GM19397 (cell line): ENCODE data around the gene LRRC23.
"Not testable (repeated sequence)": the region's sequence is repeated elsewhere in the genome, so short reads cannot be mapped to it uniquely, and the experiment has no call there.

Source experiments
- ATAC-seq: cut with Tn5 transposase; IDR thresholded peaks from one replicate; pipeline ENCODE4 v1.9.1; 2021; ENCODE audit warnings: mild to moderate bottlenecking, moderate library complexity; ENCODE audit not compliant: unreplicated experiment

Gene LRRC23

DNA sequence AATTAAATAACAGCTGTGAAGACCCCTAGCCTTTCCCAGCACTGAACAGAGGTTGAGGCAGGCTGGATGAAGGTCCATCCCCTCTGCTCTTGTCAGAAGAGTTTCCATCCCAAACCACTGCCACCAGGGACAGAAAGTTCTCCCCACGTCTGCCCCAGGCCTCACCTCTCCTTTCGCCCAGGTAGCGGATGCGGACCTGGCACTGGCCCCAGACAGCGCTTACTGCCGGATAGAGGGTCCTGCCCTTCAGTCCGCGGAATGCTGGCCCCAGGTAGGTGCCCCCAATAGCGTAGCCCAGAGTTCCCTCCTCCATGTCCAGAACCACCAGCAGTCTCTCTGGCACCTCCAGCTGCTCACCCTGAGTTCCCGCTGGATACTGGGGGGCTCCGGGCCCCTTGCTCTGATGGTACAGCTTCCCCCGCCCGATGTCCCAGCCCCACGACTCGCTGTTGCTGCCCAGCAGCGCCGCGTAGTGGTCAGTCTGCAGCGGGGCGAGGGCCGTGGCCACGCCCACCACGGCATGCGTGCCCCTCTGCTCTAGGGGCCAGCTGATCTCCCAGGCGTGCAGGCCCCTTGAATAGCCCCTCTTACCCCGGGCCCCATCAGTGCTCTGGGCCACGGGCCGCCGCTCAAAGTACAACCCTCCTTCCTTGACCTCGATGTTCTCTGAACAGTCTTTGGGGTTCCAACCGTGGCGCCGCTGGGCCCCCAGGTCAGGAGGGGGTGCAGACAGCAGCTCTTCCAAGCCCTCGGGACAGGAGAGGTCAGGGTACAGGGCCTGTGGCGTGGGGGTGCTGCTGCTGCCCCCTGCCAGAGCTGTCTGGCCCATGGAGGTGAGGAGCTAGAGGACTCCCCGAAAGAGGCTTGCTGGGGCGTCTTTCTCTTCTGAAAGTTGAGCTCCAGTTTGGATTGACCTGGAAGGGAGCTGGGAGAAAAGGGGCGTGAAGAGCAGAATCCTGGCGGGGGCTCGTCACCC is 32.3 kb upstream of the LRRC23 start:
- ATAC-seq = peak; percentile 31

DNA sequence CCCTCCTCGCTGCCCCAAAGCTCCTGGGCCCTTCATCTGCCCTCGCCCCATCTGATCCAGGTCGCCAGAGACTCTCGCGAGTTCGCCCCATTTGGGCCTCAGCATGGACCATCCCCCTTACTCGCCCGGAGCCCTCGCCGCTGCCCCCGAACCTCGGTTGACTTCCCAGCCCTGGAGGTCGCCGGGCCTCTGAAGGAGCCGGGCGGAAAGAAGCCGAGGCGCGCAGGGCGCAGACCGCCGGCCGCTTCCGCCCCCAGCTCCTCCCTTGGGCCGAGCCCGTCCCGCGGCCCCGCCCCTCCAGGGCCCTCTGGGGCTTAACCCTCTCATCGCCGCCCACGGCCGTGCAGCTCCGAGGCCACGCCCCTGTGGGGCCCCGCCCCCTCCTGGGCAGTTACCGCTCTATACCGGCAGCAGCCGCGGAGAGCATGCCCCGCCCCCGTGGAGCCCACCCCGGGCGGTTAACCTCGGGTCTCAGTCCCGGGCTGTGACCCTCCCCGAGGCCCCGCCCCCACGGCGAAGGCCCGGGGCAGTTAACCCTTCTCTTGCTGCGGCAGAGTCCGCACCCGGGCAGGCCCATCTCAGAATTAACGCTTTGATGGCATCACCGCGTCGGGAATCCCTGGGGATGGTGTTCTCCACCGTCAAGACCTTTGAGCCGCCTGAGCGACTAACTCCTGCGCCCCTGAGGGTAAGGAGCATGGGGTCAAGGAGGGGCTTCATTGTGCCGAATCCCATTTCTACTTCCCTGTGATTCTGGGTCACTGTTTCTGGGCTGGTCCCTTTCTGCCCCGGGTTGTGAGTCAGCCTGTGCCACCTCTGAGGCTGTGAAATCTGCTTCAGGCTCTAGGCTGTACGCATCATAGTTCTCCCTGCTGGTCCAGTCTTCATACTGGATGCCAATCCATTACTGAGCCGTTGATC is 31.3 kb upstream of the LRRC23 start, which contains the start of gene SPSB2:
TSS of gene SPSB2 (minus strand) at position 210 of the 921 bp plus-strand sequence. CDS start 402 bp downstream, outside the sequence.
- peak; percentile 77 for ATAC-seq

DNA sequence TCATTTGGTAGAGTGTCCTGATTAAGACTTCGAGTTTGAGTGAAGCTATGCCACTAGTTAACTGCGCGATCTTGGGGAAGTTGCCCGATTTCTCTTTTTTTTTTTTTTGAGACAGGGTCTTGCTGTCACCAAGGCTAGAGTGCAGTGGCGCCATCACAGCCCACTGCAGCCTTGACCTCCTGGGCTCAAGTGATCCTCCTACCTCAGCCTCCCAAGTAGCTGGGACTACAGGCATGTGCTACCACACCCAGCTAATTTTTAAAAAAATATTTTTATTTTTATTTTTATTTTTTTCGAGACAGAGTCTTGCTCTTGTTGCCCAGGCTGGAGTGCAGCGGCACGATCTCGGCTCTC is 30.6 kb upstream of the LRRC23 start:
- not testable (repeated sequence) for ATAC-seq

DNA sequence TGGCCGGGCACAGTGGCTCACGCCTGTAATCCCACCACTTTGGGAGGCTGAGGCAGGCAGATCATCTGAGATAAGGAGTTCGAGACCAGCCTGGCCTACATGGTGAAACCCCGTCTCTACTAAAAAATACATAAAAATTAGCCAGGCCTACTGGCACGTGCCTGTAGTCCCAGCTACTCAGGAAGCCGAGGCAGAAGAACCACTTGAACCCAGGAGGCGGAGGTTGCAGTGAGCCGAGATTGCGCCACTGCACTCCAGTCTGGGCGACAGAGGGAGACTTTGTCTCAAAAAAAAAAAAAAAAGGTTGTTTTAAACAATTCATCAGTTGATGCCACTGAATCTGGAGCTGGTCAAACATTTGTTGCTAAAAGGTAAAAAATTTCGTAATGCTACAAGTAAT is 24.8 kb upstream of the LRRC23 start:
- ATAC-seq = not testable (repeated sequence)

DNA sequence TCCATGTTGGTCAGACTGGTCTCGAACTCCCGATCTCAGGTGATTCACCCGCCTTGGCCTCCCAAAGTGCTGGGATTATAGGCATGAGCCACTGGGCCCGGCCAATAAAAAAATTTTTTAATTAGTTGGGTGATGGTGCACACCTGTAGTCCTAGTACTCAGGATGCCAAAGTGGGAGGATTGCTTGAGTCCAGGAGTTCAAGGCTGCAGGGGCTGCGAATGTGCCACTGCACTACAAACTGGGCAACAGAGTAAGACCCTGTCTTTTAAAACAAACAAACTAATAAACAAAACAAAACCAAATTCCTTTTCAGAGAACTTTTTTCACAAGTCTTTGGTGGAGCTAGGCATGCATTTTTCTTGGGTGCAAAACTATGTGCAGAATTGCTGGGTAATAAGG is 21.4 kb upstream of the LRRC23 start:
- no peak for ATAC-seq

DNA sequence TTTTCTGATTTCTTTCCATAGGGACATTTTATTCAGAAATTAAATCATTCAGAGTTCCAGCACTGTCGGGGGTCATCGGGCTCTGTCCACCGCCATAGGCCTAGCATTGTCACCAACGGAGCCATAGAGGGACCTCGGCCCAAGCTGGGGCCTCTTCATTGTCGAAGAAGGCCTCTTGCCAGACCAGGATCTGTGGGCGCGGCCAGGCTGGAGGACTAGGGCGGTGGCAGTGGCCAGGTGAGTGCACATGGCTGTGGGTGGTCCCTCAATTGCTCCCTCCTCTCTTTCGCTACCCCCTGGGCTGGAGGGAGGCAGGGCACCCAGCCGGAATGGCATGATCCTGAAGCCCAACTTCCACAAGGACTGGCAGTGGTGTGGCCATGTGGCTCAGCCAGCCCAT is 20.9 kb upstream of the LRRC23 start:
- no peak for ATAC-seq

DNA sequence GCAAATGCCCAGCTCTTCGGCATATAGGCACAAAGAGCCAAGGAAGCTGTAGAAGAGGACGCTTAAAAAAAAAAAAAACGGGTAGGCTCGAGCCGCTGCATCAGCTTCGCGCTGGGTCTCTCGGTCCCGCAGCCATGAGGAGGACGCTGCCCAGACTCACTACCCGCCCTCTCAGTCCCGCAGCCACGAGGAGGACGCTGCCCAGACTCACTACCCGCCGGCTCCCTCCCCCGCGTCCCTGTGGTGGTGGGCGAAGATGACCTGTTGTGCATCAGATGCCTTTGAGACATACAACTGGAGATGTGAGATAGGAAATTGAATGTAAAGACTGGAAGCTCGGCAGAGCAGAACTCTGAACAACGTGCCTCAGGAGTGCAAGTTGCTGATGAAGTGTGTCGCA is 20.1 kb upstream of the LRRC23 start:
- no peak for ATAC-seq

DNA sequence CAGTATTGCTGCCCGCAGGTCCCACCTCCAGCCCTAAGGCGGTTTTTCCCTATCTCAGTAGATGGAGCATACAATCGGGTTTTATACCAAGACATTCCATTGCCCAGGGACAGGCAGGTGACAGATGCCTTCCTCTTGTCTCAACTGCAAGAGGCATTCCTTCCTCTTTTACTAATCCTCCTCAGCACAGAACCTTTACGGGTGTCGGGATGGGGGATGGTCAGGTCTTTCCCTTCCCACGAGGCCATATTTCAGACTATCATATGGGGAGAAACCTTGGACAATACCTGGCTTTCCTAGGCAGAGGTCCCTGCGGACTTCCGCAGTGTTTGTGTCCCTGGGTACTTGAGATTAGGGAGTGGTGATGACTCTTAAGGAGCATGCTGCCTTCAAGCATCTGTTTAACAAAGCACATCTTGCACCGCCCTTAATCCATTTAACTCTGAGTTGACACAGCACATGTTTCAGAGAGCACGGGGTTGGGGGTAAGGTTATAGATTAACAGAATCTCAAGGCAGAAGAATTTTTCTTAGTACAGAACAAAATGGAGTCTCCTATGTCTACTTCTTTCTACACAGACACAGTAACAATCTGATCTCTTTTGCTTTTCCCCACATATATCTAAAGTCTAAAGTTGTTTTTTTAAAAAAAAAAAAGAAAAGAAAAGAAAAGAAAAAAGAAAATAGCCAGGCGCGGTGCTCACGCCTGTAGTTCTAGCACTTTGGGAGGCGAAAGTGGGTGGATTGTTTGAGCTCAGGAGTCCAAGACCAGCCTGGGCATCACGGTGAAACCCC is 18.2 kb upstream of the LRRC23 start:
- ATAC-seq = not testable (repeated sequence)

DNA sequence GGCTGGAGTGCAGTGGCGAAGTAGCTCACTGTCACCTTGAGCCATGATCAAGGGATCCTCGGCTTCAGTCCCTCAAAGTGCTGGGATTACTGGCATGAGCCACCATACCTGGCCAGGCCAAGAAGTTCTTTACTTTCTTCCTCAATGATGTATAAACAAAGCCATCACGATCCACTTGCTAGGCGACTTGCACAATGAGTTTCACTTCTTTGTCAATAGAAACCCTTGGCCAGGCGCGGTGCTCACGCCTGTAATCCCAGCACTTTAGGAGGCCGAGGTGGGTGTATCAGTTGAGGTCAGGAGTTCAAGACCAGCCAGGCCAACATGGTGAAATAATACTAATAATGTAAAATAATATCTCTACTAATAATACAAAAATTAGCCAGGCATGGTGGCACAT is 17.2 kb upstream of the LRRC23 start:
- ATAC-seq = no peak

DNA sequence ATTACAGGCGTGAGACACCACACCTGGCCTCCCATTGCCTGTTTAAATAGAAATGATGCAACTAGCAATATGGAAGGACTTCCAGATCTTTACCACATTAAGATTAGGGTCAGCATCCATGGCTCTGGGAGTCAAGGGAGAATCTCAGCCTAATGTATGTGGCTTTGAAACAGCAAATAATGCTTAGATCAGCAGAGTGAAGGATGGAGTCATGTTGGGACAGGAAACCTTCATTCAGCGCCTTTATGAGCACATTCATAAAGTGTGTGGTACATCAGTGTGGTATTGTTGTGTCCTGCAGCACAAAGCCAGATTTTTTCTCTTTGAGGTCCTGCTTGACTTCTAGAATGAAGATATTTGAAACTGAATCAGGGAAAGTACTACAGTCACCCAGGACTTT is 16.3 kb upstream of the LRRC23 start:
- no peak for ATAC-seq

DNA sequence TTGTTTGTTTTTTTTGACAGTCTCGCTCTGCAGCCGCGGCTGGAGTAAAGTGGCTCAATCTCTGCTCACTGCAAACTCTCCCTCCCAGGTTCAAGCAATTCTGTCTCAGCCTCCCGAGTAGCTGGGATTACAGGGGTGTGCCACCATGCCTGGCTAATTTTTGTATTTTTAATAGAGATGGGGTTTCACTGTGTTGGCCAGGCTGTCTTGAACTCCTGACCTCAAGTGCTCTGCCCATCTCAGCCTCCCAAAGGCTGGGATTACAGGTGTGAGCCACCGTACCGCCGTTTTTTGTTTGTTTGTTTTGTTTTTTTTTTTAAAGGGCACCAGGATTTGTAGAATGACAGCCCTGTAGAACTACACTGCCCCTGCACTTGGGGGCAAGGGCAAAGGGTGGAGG is 15.8 kb upstream of the LRRC23 start:
- ATAC-seq = not testable (repeated sequence)

DNA sequence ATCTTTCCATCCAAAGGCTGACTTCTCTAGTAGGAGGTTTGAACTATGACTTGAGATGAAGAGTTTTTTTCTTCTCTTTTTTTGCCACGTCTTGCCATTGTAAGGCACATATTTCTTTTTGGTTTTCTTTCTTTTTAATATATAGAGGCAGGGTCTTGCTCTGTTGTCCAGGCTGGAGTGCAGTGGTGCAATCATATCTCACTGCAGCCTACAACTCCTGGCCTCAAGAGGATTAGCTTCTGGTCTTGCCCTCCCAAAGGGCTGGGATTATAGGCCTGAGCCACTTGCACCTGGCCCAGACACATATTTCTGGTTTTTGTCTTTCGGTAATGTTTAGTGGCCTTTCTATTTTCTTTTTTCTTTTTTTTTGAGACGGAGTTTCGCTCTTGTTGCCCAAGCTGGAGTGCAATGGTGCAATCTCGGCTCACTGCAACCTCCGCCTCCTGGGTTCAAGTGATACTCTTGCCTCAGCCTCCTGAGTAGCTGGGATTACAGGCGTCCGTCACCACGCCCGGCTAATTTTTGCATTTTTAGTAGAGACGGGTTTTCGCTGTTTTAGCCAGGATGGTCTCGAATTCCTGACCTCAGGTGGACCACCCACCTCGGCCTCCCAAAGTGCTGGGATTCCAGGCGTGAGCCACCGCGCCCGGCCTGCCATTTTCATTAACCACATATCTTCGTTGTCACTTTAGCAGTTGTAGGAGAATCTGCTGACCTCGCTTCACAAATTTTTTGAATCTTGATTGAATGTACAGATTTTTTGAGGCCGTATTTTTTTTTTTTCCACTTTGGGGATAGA is 14.6 kb upstream of the LRRC23 start:
- not testable (repeated sequence) for ATAC-seq

DNA sequence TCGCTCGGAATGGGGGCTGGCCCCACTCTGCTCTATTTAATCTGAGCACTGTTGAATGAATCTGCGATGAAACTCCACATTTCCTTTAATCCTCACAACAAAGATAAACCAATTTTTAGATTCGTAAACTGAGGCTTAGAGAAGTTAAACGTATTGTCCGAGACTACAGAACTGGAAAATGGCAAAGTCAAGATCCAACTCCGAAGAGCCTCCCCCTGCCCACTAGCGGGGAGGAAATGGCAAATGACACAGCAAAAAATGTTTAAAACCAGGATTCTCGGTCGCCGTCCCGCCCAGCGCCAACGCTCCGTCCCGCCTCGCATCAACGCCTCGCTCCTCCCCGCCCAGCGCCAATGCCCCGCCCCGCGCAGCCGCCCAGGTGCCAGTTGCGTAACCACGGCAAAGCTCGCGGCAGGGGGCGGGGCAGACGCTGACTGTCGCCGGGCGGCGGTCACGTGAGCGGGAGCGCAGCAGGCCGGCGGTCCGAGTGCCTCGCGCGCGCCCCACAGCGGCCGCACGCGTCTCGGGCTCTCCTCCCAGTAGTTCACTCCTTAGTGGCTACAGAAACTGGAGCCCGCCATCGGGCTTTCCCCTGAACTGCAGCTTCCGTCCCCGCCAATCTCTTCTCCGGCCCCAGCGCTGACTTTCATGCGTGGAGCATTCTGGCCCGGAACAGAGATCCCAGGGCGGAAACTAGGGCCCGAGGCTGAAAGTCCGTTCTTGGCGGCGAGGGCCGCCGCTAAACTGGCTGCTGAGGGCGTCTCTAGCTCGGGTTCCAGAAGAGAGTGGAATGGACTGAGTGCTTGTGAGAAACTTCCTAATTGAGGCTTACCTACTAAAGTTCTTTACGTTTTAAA is 13.6 kb upstream of the LRRC23 start:
- ATAC-seq = peak; percentile 93

DNA sequence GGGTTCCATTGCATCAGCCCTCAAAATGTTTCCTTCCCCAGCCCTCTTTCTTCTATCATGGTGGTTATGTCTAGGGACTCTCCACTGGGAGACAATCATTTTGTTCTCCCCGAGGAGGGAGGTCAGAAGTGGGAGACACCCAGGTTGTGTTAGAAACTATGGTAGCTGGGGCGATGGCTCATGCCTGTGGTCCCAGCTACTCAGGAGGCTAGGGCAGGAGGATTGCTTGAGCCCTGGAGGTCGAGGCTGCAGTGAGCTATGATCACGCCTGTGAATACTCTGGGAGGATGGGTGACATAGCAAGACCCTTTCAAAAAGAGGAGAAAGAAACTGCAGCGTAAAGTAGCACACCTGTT is 13.0 kb upstream of the LRRC23 start:
- ATAC-seq = no peak

DNA sequence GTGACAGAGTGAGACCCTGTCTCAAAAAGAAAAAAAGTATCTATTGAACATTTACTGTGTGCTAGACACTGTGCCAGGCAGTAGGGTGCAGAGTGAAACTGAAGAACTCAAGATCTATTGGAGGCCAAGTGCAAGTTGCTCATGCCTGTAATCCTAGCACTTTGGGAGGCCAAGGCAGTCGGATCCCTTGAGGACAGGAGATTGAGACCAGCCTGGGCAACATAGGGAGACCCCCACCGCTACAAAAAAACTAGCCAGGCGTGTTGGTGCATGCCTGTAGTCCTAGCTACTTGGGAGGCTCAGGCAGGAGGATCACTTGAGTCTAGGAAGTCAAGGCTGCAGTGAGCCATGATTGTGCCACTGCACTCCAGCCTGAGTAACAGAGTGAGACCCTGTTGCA is 11.9 kb upstream of the LRRC23 start:
- ATAC-seq = not testable (repeated sequence)

DNA sequence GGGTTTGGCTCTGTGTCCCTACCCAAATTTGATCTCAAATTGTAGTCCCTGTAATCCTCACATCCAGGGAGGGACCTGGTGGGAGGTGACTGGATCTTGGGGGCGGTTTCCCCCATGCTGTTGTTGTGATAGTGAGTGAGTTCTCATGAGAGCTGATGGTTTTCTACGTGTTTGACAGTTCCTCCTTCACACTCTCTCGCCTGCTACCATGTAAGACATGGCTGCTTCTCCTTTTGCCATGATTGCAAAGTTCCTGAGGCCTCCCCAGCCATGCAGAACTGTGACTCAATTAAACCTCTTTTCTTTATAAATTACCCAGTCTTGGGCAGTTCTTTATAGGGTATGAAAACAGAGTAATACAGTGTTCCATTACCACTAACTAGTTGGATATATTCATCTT is 10.3 kb upstream of the LRRC23 start:
- no peak for ATAC-seq

DNA sequence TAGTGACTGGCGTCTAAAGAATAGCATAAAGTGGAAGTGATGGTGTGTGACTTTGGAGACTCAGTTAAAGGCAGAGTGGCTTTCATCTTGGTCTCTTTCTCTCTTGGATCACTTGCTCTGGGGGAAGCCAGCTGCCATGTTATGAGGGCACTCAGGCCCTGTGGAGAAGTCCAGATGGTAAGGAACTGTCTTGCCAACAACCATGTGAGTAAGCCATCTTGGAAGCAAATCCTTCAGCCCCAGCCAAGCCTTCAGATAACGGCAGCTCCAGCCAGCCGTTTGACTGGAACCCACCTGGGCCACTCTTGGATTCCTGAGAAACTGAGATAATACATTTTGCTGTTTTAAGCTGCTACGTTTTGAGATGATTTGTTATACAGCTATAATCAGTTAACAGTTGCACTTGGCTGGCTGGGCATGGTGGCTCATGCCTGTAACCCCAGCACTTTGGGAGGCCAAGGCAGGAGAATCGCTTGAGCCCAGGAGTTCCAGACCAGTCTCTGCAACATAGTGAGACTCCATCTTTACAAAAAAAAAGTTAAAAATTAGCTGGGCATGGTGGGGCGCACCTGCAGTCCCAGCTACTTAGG is 7.7 kb upstream of the LRRC23 start:
- no peak for ATAC-seq

DNA sequence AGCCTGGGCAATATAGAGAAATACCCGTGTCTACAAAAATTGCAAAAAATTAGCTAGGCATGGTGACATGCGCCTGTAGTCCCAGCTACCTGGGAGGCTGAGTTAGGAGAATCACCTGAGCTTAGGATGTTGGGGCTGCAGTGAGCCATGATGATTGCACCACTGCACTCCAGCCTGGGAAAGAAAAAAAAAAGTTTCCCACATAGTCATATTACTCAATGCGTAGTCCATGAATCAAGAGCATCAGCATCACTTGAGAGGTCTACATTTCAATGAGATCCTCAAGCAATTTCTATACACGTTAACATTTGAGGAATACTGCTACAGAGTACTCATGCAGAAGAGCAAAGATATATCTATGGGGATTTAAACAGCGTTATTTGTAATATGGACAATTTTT is 5.2 kb upstream of the LRRC23 start:
- ATAC-seq = no peak
